Body of pancreas (tissue), 4 donors: ENCODE measurements around the gene PRAMEF12.

Experiments used
- POLR2A ChIP-seq, 3 donors: fragments of 450-650 bp; IDR thresholded peaks; one replicate each; pipeline ENCODE4 v1.6.1; 2016; ENCODE audit warnings: antibody characterized with exemption in 3 of 3, mild to moderate bottlenecking in 2 of 3
- TF ChIP-seq, protein P1 (sequence below), 7 experiments: fragments of 450-650 bp in 4 of 7; fragments of 200-600 bp in 3 of 7; sonication (generic) in 3 of 7; IDR thresholded peaks; one replicate each; pipeline ENCODE4 v1.5.1; 2016 to 2019; ENCODE audit warnings: antibody characterized with exemption in 7 of 7

DNA sequence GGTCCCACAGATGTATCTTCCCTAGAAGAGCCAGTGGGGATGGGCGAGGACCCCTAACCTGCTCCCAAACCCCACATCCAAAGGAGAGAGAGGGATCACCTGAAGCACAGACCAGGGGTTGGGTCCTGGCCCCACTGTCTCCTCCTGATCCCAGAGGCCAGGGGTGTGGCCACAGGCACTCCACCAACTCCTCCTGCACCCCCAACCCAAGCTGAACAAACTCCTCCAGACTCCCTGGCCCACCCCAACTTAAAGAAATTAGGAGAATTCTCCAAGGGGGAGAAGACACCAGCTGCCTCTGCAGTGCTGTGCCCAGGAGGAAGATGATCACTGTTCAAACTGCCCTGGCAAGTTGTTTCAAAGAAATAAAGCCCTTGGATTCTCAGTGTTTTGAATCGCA is 4.5 kb upstream of the PRAMEF12 start:
- no peak for TF ChIP-seq POLR2A (IDR thresholded peaks at IDR 0.05)
- TF ChIP-seq, protein P1, sequence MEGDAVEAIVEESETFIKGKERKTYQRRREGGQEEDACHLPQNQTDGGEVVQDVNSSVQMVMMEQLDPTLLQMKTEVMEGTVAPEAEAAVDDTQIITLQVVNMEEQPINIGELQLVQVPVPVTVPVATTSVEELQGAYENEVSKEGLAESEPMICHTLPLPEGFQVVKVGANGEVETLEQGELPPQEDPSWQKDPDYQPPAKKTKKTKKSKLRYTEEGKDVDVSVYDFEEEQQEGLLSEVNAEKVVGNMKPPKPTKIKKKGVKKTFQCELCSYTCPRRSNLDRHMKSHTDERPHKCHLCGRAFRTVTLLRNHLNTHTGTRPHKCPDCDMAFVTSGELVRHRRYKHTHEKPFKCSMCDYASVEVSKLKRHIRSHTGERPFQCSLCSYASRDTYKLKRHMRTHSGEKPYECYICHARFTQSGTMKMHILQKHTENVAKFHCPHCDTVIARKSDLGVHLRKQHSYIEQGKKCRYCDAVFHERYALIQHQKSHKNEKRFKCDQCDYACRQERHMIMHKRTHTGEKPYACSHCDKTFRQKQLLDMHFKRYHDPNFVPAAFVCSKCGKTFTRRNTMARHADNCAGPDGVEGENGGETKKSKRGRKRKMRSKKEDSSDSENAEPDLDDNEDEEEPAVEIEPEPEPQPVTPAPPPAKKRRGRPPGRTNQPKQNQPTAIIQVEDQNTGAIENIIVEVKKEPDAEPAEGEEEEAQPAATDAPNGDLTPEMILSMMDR (IDR thresholded peaks at IDR 0.05): no peak
